WTC11 (cell line): Measurements from ENCODE around the gene FEM1C. TPM values are rescaled to one million over a fixed set of nuclear protein-coding genes. Genes with fewer than 3 reads are reported as not detected.

ENCODE experiments used
- ATAC-seq: fragments of 200-7000 bp; cut with Tn5 transposase; 2 replicates; pipeline ENCODE4 v1.10.0; 2021; ENCODE audit warnings: mild to moderate bottlenecking, moderate library complexity
- CTCF ChIA-PET: fragments of 300-600 bp; sonication (Branson Sonifier 250); formaldehyde crosslinking; loops from one replicate; lab custom pipeline; 2021; ENCODE audit warnings: antibody characterized with exemption; lab: Charles Lee
- POLR2A ChIA-PET: fragments of 350-600 bp; sonication (Branson Sonifier 250); formaldehyde crosslinking; loops from one replicate; lab custom pipeline; 2021; ENCODE audit warnings: antibody characterized with exemption; lab: Charles Lee
- DNase-seq: peaks from one replicate; pipeline ENCODE4 v3.0.0; 2021; ENCODE audit warnings: low spot score
- H3K27ac Mint-ChIP-seq: 2 replicates; pipeline ENCODE4 v1.8.0; 2021; ENCODE audit warnings: mixed read lengths
- H3K27me3 Mint-ChIP-seq: 2 replicates; pipeline ENCODE4 v1.8.0; 2021; ENCODE audit warnings: low read depth, mild to moderate bottlenecking, moderate library complexity, mixed read lengths
- H3K36me3 Mint-ChIP-seq: 2 replicates; pipeline ENCODE4 v1.8.0; 2021; ENCODE audit warnings: mixed read lengths
- H3K4me1 Mint-ChIP-seq: 2 replicates; pipeline ENCODE4 v1.8.0; 2022; ENCODE audit warnings: mixed read lengths
- H3K4me3 Mint-ChIP-seq: 2 replicates; pipeline ENCODE4 v1.8.0; 2021; ENCODE audit warnings: mild to moderate bottlenecking, moderate library complexity, mixed read lengths
- H3K9me3 Mint-ChIP-seq: 2 replicates; pipeline ENCODE4 v1.8.0; 2021; ENCODE audit warnings: mixed read lengths
- ELF4 ChIP-seq: sonication (generic); formaldehyde crosslinking; IDR thresholded peaks from 2 replicates; pipeline ENCODE4 v1.8.1; 2022; ENCODE audit warnings: low read depth, mild to moderate bottlenecking, moderate library complexity, missing genetic modification reagents
- ERG ChIP-seq: fragments of 250-450 bp; sonication (Bioruptor Pico); IDR thresholded peaks from 2 replicates; pipeline ENCODE4 v1.8.0; 2021; ENCODE audit warnings: mild to moderate bottlenecking
- GABPB1 ChIP-seq: sonication (generic); formaldehyde crosslinking; IDR thresholded peaks from 2 replicates; pipeline ENCODE4 v1.8.1; 2023; ENCODE audit warnings: mild to moderate bottlenecking, missing genetic modification reagents
- HMGA2 ChIP-seq: fragments of 250-450 bp; sonication (Bioruptor Pico); IDR thresholded peaks from 2 replicates; pipeline ENCODE4 v1.4.0; 2021; ENCODE audit warnings: mild to moderate bottlenecking, moderate library complexity
- JAZF1 ChIP-seq: fragments of 250-450 bp; sonication (Bioruptor Pico); IDR thresholded peaks from 2 replicates; pipeline ENCODE4 v1.9.0; 2021; ENCODE audit warnings: moderate library complexity, mild to moderate bottlenecking, inconsistent platforms
- JUN ChIP-seq: sonication (generic); formaldehyde crosslinking; IDR thresholded peaks from 2 replicates; pipeline ENCODE4 v1.8.0; 2023; ENCODE audit warnings: mild to moderate bottlenecking, missing genetic modification reagents
- MYBL2 ChIP-seq: sonication (generic); formaldehyde crosslinking; IDR thresholded peaks from 2 replicates; pipeline ENCODE4 v1.8.1; 2023; ENCODE audit warnings: mild to moderate bottlenecking, moderate library complexity, missing genetic modification reagents
- NR2C2 ChIP-seq: sonication (generic); formaldehyde crosslinking; IDR thresholded peaks from 2 replicates; pipeline ENCODE4 v1.8.0; 2022; ENCODE audit warnings: mild to moderate bottlenecking, missing genetic modification reagents
- RELA ChIP-seq: sonication (generic); formaldehyde crosslinking; IDR thresholded peaks from 2 replicates; pipeline ENCODE4 v1.8.1; 2022; ENCODE audit warnings: missing genetic modification reagents, mild to moderate bottlenecking, borderline replicate concordance
- SMAD3 ChIP-seq: sonication (generic); formaldehyde crosslinking; IDR thresholded peaks from 2 replicates; pipeline ENCODE4 v1.8.0; 2022; ENCODE audit warnings: missing genetic modification reagents, mild to moderate bottlenecking, borderline replicate concordance
- SMAD4 ChIP-seq: sonication (generic); formaldehyde crosslinking; IDR thresholded peaks from 2 replicates; pipeline ENCODE4 v1.8.0; 2022; ENCODE audit warnings: mild to moderate bottlenecking, missing genetic modification reagents
- TEAD1 ChIP-seq: sonication (generic); formaldehyde crosslinking; IDR thresholded peaks from 2 replicates; pipeline ENCODE4 v1.8.0; 2022; ENCODE audit warnings: mild to moderate bottlenecking, missing genetic modification reagents
- ZNF138 ChIP-seq: sonication (generic); formaldehyde crosslinking; conservative IDR thresholded peaks from 2 replicates; pipeline ENCODE4 v1.8.1; 2022; ENCODE audit warnings: mild to moderate bottlenecking, moderate library complexity, missing genetic modification reagents
- ZNF281 ChIP-seq: sonication (generic); formaldehyde crosslinking; IDR thresholded peaks from 2 replicates; pipeline ENCODE4 v1.8.0; 2023; ENCODE audit warnings: mild to moderate bottlenecking, missing genetic modification reagents
- total RNA-seq: library from RNA; stranded (reverse); gene quantifications from 3 replicates; pipeline ENCODE4 v1.2.3, GENCODE V29; 2021

FEM1C gene
- total RNA-seq, 1 experiment from 2014 or later, result 13.6 TPM

- H3K27me3 Mint-ChIP-seq, result no peaks in the 10 kb centered on the region; the same call in none of the 2 replicates
- ATAC-seq (no peak), DNase-seq (no peak)
- no peak overlapping the region for H3K4me3 Mint-ChIP-seq
- TF ChIP-seq ZNF281, result no peak
- POLR2A ChIA-PET, result no interaction called here
- H3K4me1 Mint-ChIP-seq, result peaks cover 16% of the 10 kb centered on the region
- H3K27ac Mint-ChIP-seq, result no peak overlapping the region
- H3K36me3 Mint-ChIP-seq, result no peaks in the 10 kb centered on the region
- H3K9me3 Mint-ChIP-seq, result peaks cover 8% of the 10 kb centered on the region
- CTCF ChIA-PET, result interaction anchor here (1.3 kb wide), 2 partner anchors 10 to 103 kb away, joined by 3 to 4 read pairs; no protein-coding TSS in a partner anchor
Measured at GRCh38 chr5:115471345-115472063, 73.1 kb downstream of the FEM1C start.

- Mint-ChIP-seq H3K4me3 (no peak overlapping the region), H3K36me3 (no peaks in the 10 kb centered on the region), H3K27me3 (no peaks in the 10 kb centered on the region; the same call in none of the 2 replicates), H3K27ac (no peak overlapping the region), H3K9me3 (peaks cover 5% of the 10 kb centered on the region), H3K4me1 (peaks cover 16% of the 10 kb centered on the region)
- ATAC-seq (no peak), DNase-seq (no peak)
- ChIA-PET POLR2A (no interaction called here), CTCF (interaction anchor here (1.3 kb wide), 1 partner anchor 103 kb away, joined by 3 read pairs; no protein-coding TSS in a partner anchor)
- TF ChIP-seq ERG (CRISPR knock-in tag), result no peak
- no peak for TF ChIP-seq RELA (CRISPR knock-in tag)
- TF ChIP-seq JUN (CRISPR knock-in tag), result no peak
- TF ChIP-seq TEAD1 (CRISPR knock-in tag), result no peak
- TF ChIP-seq JAZF1 (CRISPR knock-in tag), result no peak
- no peak for TF ChIP-seq NR2C2 (CRISPR knock-in tag)
- no peak for TF ChIP-seq SMAD3 (CRISPR knock-in tag)
- TF ChIP-seq SMAD4 (CRISPR knock-in tag), result no peak
- TF ChIP-seq HMGA2 (CRISPR knock-in tag), result no peak
- no peak for TF ChIP-seq ZNF138 (CRISPR knock-in tag)
- TF ChIP-seq MYBL2 (CRISPR knock-in tag), result no peak
- TF ChIP-seq GABPB1 (CRISPR knock-in tag), result no peak
- TF ChIP-seq ELF4 (CRISPR knock-in tag), result no peak
Measured at GRCh38 chr5:115470921-115471320, 73.7 kb downstream of the FEM1C start.

Other genes with a start within 250 kb of the FEM1C start
- gene CCDC112, start 248.1 kb downstream of the FEM1C start, total RNA-seq, result 10.8 to 12.2 TPM (median 11.6 TPM) in 3 replicates
- 0.66 to 1.0 TPM in 2 of 3 replicates, not detected in the other for gene TICAM2, start 57.7 kb upstream of the FEM1C start, total RNA-seq
- 81.3 to 86.5 TPM (median 84.9 TPM) in 3 replicates for gene TMED7, start 81.3 kb upstream of the FEM1C start, total RNA-seq